ENCODE data around the gene ATP1B2.

The ATP1B2 gene

GRCh38 chr17:7685533-7686221, 35.0 kb downstream of the ATP1B2 start:
- peak; percentile 93 for DNase-seq (ENCODE audit: low read depth)

- no peak for DNase-seq (ENCODE audit: low read depth)
Measured at GRCh38 chr17:7686222-7687071, 35.7 kb downstream of the ATP1B2 start.

GRCh38 chr17:7687072-7687907, 36.6 kb downstream of the ATP1B2 start, which contains the start of gene TP53:
Gene TP53 (minus strand): TSS chr17:7687490. CDS start chr17:7676594, 10,896 bp downstream.
- DNase-seq (ENCODE audit: low read depth), result peak; percentile 86

- peak; percentile 99 for DNase-seq (ENCODE audit: low read depth)
Measured at GRCh38 chr17:7687908-7688807, 37.4 kb downstream of the ATP1B2 start, which contains the start of gene WRAP53. Gene WRAP53 (plus strand): TSS chr17:7688477. CDS start chr17:7688649, 172 bp downstream.

GRCh38 chr17:7688808-7689316, 38.1 kb downstream of the ATP1B2 start:
- no peak for DNase-seq (ENCODE audit: low read depth)

- no peak for DNase-seq (ENCODE audit: low read depth)
Measured at GRCh38 chr17:7695586-7695985, 44.9 kb downstream of the ATP1B2 start.

- DNase-seq (ENCODE audit: low read depth), result no peak
Measured at GRCh38 chr17:7697828-7698588, 47.3 kb downstream of the ATP1B2 start.

- no peak for DNase-seq (ENCODE audit: low read depth)
Measured at GRCh38 chr17:7700510-7700909, 49.8 kb downstream of the ATP1B2 start.

- no peak for DNase-seq (ENCODE audit: low read depth)
Measured at GRCh38 chr17:7701681-7702080, 51.0 kb downstream of the ATP1B2 start.

GRCh38 chr17:7702776-7703175, 52.0 kb downstream of the ATP1B2 start:
- DNase-seq (ENCODE audit: low read depth), result no peak

GRCh38 chr17:7703584-7704479, 53.1 kb downstream of the ATP1B2 start:
- peak; percentile 68 for DNase-seq (ENCODE audit: low read depth)

- peak; percentile 16 for DNase-seq (ENCODE audit: low read depth)
Measured at GRCh38 chr17:7704601-7705268, 54.0 kb downstream of the ATP1B2 start, which contains the start of gene EFNB3. Gene EFNB3 (plus strand): TSS chr17:7705202. CDS start chr17:7705599, 397 bp downstream.

- DNase-seq (ENCODE audit: low read depth), result no peak
Measured at GRCh38 chr17:7705269-7706255, 54.8 kb downstream of the ATP1B2 start.

GRCh38 chr17:7706631-7707354, 56.1 kb downstream of the ATP1B2 start:
- DNase-seq (ENCODE audit: low read depth), result no peak
